Endothelial cell of umbilical vein (primary cell): Measurements from ENCODE around the gene TMEM178A. TPM values are rescaled to one million over a fixed set of nuclear protein-coding genes. Genes with fewer than 3 reads are reported as not detected.

ENCODE experiments used
- BruUV-seq: library from RNA; stranded (reverse); fragments of 400-500 nt; replicated peaks from 2 replicates; lab custom pipeline; 2021; lab: Mats Ljungman, UMichigan
- CTCF ChIA-PET: fragments of 300-600, 350-600 bp; sonication (Branson Sonifier 250); formaldehyde crosslinking; loops from one replicate; lab custom pipeline; 2021; ENCODE audit warnings: antibody characterized with exemption, inconsistent platforms; lab: Charles Lee
- POLR2A ChIA-PET: fragments of 300-600, 350-600 bp; sonication (Branson Sonifier 250); formaldehyde crosslinking; loops from one replicate; lab custom pipeline; 2021; ENCODE audit warnings: antibody characterized with exemption, inconsistent platforms; lab: Charles Lee
- DNase-seq: peaks from one replicate; pipeline ENCODE4 v3.0.0-alpha.2; 2011; ENCODE audit warnings: low read depth, low spot score
- FAIRE-seq: peaks from 2 replicates; lab custom pipeline; 2011; peaks lifted over from hg19 to GRCh38; lab: Jason Lieb, UNC
- H2AFZ ChIP-seq: 2 replicates; pipeline ENCODE4 v1.6.0; 2012; ENCODE audit warnings: low read depth, low read length, control low read depth, inconsistent platforms
- H3K27ac ChIP-seq: 2 replicates; pipeline ENCODE4 v1.5.1; 2011; ENCODE audit warnings: low read depth, mild to moderate bottlenecking, control low read depth, low read length, moderate library complexity; ENCODE audit not compliant: insufficient read depth
- H3K27me3 ChIP-seq, 2 experiments: 2 replicates each; pipeline versions ENCODE4 v1.6.0 to v1.6.1; 2011; ENCODE audit warnings: low read length in 2 of 2, mixed read lengths in 1 of 2; ENCODE audit not compliant: control insufficient read depth in 2 of 2, insufficient read depth in 2 of 2
- H3K36me3 ChIP-seq, 2 experiments: 2 replicates in 1 of 2; 3 replicates in 1 of 2; pipeline ENCODE4 v1.5.1; 2011; ENCODE audit warnings: low read length in 2 of 2, mild to moderate bottlenecking in 1 of 2, moderate library complexity in 1 of 2; ENCODE audit not compliant: control insufficient read depth in 2 of 2, insufficient read depth in 2 of 2; ENCODE audit errors: extremely low read depth in 1 of 2
- H3K4me1 ChIP-seq: 3 replicates; pipeline ENCODE4 v1.5.1; 2011; ENCODE audit warnings: mild to moderate bottlenecking, low read length; ENCODE audit not compliant: control insufficient read depth, insufficient read depth; ENCODE audit errors: extremely low read depth
- H3K4me2 ChIP-seq: 2 replicates; pipeline ENCODE4 v1.6.1; 2011; ENCODE audit warnings: low read length, control low read depth, mixed read lengths; ENCODE audit not compliant: insufficient read depth
- H3K4me3 ChIP-seq, 3 experiments: fragments of 200-600 bp in 1 of 3; sonication (generic), shearing (Covaris generic) in 1 of 3; replicated peaks in 1 of 3; 2 replicates each; pipeline ENCODE4 v1.5.1; 2011 to 2016; ENCODE audit warnings: control low read depth in 3 of 3, low read length in 3 of 3, mild to moderate bottlenecking in 2 of 3, inconsistent platforms in 1 of 3, low read depth in 1 of 3, moderate library complexity in 1 of 3; ENCODE audit not compliant: insufficient read depth in 1 of 3
- H3K79me2 ChIP-seq: 2 replicates; pipeline ENCODE4 v1.6.0; 2012; ENCODE audit warnings: low read length, inconsistent platforms; ENCODE audit not compliant: control insufficient read depth, insufficient read depth
- H3K9ac ChIP-seq: replicated peaks from 2 replicates; pipeline ENCODE3; 2011; ENCODE audit warnings: low read length, control low read depth; ENCODE audit not compliant: insufficient read depth; ENCODE audit errors: extremely low read depth
- H3K9me1 ChIP-seq: replicated peaks from 3 replicates; pipeline ENCODE4 v1.6.0; 2011; ENCODE audit warnings: mild to moderate bottlenecking, low read length; ENCODE audit not compliant: control insufficient read depth, insufficient read depth; ENCODE audit errors: extremely low read depth
- H3K9me3 ChIP-seq: replicated peaks from 2 replicates; pipeline ENCODE4 v1.5.1; 2012; ENCODE audit warnings: low read length, inconsistent platforms; ENCODE audit not compliant: control insufficient read depth, insufficient read depth
- H4K20me1 ChIP-seq: replicated peaks from 2 replicates; pipeline ENCODE3; 2011; ENCODE audit warnings: mild to moderate bottlenecking, low read length; ENCODE audit not compliant: control insufficient read depth, insufficient read depth; ENCODE audit errors: extremely low read depth
- CTCF ChIP-seq, 2 donors: IDR thresholded peaks; 1 replicate in 1 of 2; 2 replicates in 1 of 2; pipeline ENCODE4 v1.5.1; 2011; ENCODE audit warnings: low read length in 2 of 2, mild to moderate bottlenecking in 2 of 2, moderate library complexity in 2 of 2, control low read depth in 1 of 2, inconsistent platforms in 1 of 2, low read depth in 1 of 2; ENCODE audit not compliant: insufficient read depth in 1 of 2; ENCODE audit errors: extremely low read depth in 1 of 2
- EZH2 ChIP-seq: IDR thresholded peaks from 2 replicates; pipeline ENCODE4 v1.6.1; 2012; ENCODE audit warnings: borderline replicate concordance, low read depth, mild to moderate bottlenecking, moderate library complexity, low read length, inconsistent platforms; ENCODE audit not compliant: severe bottlenecking
- FOS ChIP-seq: IDR thresholded peaks from 2 replicates; pipeline ENCODE4 v1.6.1; 2011; ENCODE audit warnings: mild to moderate bottlenecking, low read length, moderate library complexity, borderline replicate concordance; ENCODE audit not compliant: insufficient read depth
- GATA2 ChIP-seq: IDR thresholded peaks from 2 replicates; pipeline ENCODE4 v1.7.0; 2011; ENCODE audit warnings: low read depth, mild to moderate bottlenecking, moderate library complexity, mixed read lengths, low read length; ENCODE audit not compliant: insufficient read length, insufficient read depth
- JUN ChIP-seq: IDR thresholded peaks from 2 replicates; pipeline ENCODE4 v1.6.1; 2011; ENCODE audit warnings: borderline replicate concordance, low read depth; ENCODE audit not compliant: insufficient read length, insufficient read depth
- MAX ChIP-seq: IDR thresholded peaks from 2 replicates; pipeline ENCODE4 v1.6.1; 2011; ENCODE audit not compliant: insufficient read depth, insufficient read length
- MYC ChIP-seq: IDR thresholded peaks from one replicate; pipeline ENCODE4 v1.6.1; 2011; ENCODE audit warnings: mild to moderate bottlenecking, low read depth, low read length
- POLR2A ChIP-seq: IDR thresholded peaks from 2 replicates; pipeline ENCODE4 v1.6.1; 2012; ENCODE audit warnings: low read depth, mild to moderate bottlenecking, control low read depth, low read length
- POLR2AphosphoS5 ChIP-seq: IDR thresholded peaks from 2 replicates; pipeline ENCODE4 v1.6.1; 2012; ENCODE audit warnings: low read depth, mild to moderate bottlenecking, control low read depth, low read length, moderate library complexity; ENCODE audit not compliant: insufficient read depth
- dilution Hi-C: fragments of 300-500 bp; cut with MboI; formaldehyde crosslinking; loops from one replicate; pipeline ENCODE4 v1.15.0; 2019; ENCODE audit warnings: low sequenced_read_pairs; ENCODE audit not compliant: extremely low pct_ligation_motif_present
- intact Hi-C: fragments of 100-400 bp; cut with micrococcal nuclease; formaldehyde crosslinking; loops from one replicate; pipeline ENCODE4 v1.10.0; 2022
- polyA plus RNA-seq, 4 experiments: library from polyadenylated mRNA; depleted of rRNA in 3 of 4; stranded (reverse) in 3 of 4; unstranded in 1 of 4; fragments of >200 nt; gene quantifications; 2 replicates each; pipeline versions ENCODE4 v1.2.1 to v1.2.3, GENCODE V29; 2011 to 2012; ENCODE audit warnings: missing spikeins in 1 of 4
- total RNA-seq: library from RNA; stranded (reverse); gene quantifications from 2 replicates; pipeline ENCODE4 v1.2.3, GENCODE V29; 2021

The TMEM178A gene
- total and polyA plus RNA-seq, 2 donors (not counting 3 experiments of a cell fraction or from before 2014, with no cell fraction given), result 1.5 to 2.8 TPM

GRCh38 chr2:39731546-39731945, 65.8 kb downstream of the TMEM178A start:
- dilution Hi-C loops (no loop called here), intact Hi-C loops (loop anchor here (5.0 to 10.0 kb wide), 3 partner anchors 139 to 667 kb away; no protein-coding TSS in a partner anchor)
- Histone ChIP-seq H3K4me2 (no peak overlapping the region), H3K4me1 (peaks cover 6% of the 10 kb centered on the region), H4K20me1 (no peaks in the 10 kb centered on the region), H3K27me3 (no peaks in the 10 kb centered on the region), H3K27ac (no peak overlapping the region), H2AFZ (no peak overlapping the region), H3K9me3 (no peaks in the 10 kb centered on the region), H3K36me3 (peaks cover 4 to 5% of the 10 kb centered on the region in 2 experiments), H3K4me3 (no peak overlapping the region), H3K9me1 (no peaks in the 10 kb centered on the region), H3K9ac (no peak overlapping the region), H3K79me2 (no peaks in the 10 kb centered on the region)
- no peak for FAIRE-seq
- DNase-seq, result no peak
- no TSS peak for BruUV-seq
- ChIA-PET CTCF (interaction anchor here (0.6 to 5.7 kb wide), 9 partner anchors 12 to 784 kb away, joined by 3 to 129 read pairs (median 32); no protein-coding TSS in a partner anchor), POLR2A (no interaction called here)
- no peak for TF ChIP-seq MAX
- no peak for TF ChIP-seq MYC
- TF ChIP-seq POLR2A, result no peak
- no peak for TF ChIP-seq FOS
- no peak for TF ChIP-seq EZH2
- no peak for TF ChIP-seq JUN
- no peak for TF ChIP-seq CTCF (IDR thresholded peaks at IDR 0.05; ENCODE audit: extremely low read depth in 1 of 2, insufficient read depth in 1 of 2, low read depth in 1 of 2, low read length in 2 of 2)
- TF ChIP-seq GATA2, result no peak
- no peak for TF ChIP-seq POLR2AphosphoS5
